Globus pallidus (tissue), 1 donor: ENCODE data around the gene ZNF891.

ENCODE experiments used
- DNase-seq: peaks from one replicate; pipeline ENCODE4 v3.0.0-alpha.2; 2015; ENCODE audit warnings: low spot score

The ZNF891 gene

GRCh38 chr12:133130038-133130807, at the start of gene ZNF891, which contains the start of gene ZNF10:
TSS of gene ZNF891 (minus strand) at chr12:133130274. CDS start at chr12:133121918, 8,356 bp downstream.
TSS of gene ZNF10 (plus strand) at chr12:133130627. CDS start at chr12:133144493, 13,866 bp downstream.
- peak; percentile 93 for DNase-seq

DNA sequence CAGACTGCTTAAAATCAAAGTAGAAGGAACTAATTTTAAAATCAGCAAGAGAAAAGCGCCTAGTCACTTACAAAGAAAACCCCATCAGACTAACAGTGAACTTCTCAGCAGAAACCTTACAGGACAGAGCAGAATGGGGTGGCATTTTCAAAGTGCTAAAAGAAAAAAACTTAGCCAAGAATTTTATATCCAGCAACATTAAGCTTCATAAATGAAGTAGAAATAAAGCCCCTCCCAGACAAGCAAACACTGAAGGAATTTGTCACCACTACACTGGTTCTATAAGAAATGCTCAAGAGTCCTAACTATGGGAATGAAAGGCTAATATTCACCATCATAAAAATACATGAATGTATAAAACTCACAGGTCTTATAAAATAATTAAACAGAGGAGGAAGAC, 44.8 kb upstream of the ZNF891 start:
- no peak for DNase-seq

DNA sequence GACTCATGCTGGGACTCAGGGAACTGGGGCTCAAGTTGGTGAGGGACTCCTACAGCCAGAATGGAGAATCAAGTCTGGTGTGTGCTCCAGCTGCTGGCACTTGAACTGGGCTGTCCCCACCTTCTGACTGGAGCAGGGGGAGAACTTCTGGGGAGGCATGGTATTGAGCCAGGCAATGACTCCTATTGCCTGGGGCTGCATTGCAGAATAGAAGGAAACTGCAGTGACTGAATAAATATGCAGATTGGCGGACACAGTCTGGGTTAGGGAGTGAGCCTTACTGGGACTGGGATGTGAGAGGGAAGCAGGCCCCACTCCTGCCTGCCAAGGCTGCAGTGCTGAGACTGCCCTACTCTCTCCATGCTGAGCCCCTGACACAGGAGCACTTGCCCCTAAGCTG, 42.4 kb upstream of the ZNF891 start:
- DNase-seq, result no peak

DNA sequence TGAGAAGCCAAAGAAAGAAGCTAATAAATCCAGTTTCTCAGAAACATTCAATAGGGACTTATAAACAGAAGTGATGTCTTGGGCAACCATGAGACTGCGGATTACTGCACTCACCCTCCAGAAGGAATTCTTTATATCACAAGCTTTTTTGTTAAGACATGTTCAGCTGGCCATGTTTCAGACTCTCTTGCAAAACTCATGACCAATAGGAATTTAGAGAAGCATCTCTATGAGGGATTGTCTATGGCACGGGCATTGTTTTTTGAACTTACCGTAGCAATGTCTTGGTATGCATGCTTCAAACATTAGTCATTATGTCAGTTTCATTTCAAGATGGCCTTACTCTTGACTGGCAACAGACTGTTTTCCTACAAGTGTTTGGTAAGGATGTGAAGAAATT, 35.7 kb upstream of the ZNF891 start:
- no peak for DNase-seq

DNA sequence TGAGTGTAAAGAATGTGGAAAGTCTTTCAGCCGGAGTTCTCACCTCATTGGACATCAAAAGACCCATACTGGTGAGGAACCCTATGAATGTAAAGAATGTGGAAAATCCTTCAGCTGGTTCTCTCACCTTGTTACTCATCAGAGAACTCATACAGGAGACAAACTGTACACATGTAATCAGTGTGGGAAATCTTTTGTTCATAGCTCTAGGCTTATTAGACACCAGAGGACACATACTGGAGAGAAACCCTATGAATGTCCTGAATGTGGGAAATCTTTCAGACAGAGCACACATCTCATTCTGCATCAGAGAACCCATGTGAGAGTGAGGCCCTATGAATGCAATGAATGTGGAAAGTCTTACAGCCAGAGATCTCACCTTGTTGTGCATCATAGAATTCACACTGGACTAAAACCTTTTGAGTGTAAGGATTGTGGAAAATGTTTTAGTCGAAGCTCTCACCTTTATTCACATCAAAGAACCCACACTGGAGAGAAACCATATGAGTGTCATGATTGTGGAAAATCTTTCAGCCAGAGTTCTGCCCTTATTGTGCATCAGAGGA, 26.1 kb upstream of the ZNF891 start:
- DNase-seq, result no peak

DNA sequence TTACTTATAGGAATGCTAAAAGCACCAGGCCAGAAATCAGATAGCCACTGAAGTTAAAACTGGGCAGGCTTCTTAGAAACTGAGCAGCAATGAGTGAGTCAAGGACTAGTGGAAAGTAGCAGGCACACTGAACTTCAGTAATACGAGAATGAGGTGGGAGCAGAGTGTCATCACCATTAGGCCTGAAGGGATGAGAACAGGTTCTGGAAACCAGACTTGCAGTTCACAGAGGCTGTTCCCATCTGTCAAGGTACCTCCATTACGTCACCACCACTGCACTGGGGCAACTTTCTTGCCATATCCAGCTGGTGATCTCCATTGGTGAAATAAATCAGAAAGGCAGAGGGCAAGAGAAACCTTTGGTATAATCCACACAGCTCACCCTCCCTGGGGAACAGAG, 15.9 kb upstream of the ZNF891 start:
- no peak for DNase-seq

DNA sequence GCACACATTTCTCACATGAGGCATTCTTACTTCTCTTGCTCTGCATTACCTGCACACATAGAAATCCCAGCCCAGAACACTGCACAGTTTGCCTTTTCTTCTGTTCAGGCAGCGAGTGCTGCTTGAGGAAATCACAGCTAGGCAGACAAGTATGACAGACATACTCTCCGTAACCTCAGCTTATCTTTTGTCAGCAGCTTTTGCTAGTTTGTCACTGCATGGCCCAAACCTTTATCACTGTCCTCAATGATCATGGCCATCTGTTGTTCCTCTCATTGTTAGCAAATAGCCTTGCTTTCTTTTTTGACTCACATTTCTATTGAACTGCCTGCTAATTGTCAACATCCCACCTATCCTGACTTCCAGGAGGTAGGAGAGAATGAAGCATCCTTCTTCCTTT, 5.7 kb upstream of the ZNF891 start:
- DNase-seq, result no peak

GRCh38 chr12:133130808-133131128, 694 bp upstream of the ZNF891 start:
- no peak for DNase-seq

- no peak for DNase-seq
Observed at GRCh38 chr12:133129368-133130037, 571 bp downstream of the ZNF891 start.

GRCh38 chr12:133124674-133125073, 5.4 kb downstream of the ZNF891 start:
- no peak for DNase-seq

GRCh38 chr12:133120385-133121191, 9.5 kb downstream of the ZNF891 start:
- no peak for DNase-seq

DNA sequence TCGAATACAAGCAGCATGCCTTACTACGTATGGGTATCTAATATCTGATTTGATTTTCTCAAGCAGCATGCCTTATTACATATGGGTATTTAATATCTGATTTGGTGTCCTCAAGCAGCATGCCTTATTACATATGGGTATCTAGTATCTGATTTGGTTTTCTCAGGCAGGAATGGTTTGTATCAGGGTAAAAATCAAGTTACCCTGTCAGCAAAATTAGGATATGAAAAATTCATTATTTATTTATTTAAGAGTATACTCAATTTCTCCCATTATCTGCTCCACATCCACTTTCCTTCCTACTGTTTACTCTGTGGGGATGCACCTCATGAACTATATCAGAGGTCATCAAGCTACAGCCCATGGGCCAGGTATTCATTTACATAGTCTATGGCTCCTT, 21.9 kb downstream of the ZNF891 start:
- DNase-seq, result no peak

GRCh38 chr12:133107121-133107520, 23.0 kb downstream of the ZNF891 start:
- no peak for DNase-seq

DNA sequence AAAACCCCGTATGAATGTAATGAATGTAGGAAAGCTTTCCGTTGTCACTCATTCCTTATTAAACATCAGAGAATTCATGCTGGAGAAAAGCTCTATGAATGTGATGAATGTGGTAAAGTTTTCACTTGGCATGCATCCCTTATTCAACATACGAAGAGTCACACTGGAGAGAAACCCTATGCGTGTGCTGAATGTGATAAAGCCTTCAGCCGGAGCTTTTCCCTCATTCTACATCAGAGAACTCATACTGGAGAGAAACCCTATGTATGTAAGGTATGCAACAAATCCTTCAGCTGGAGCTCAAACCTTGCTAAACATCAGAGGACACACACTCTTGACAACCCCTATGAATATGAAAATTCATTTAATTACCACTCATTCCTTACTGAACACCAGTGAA, 23.8 kb downstream of the ZNF891 start:
- no peak for DNase-seq

GRCh38 chr12:133105620-133106019, 24.5 kb downstream of the ZNF891 start:
- no peak for DNase-seq

DNA sequence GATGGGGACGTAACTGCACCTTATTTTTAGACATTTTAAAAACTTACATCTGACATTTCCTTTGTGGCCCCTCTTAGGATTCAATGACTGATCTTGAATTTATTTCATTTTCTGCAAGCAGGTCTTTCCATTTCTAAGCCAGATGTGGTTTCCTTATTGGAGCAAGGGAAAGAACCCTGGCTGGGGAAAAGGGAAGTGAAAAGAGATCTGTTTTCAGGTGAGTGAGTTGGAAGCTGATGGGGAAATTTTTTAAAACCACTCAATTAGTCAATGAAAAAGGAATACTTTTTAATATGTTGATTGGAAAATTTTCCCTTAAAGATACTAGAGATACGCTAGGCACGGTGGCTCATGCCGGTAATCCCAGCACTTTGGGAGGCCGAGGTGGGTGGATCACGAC, 46.7 kb downstream of the ZNF891 start:
- DNase-seq, result no peak

DNA sequence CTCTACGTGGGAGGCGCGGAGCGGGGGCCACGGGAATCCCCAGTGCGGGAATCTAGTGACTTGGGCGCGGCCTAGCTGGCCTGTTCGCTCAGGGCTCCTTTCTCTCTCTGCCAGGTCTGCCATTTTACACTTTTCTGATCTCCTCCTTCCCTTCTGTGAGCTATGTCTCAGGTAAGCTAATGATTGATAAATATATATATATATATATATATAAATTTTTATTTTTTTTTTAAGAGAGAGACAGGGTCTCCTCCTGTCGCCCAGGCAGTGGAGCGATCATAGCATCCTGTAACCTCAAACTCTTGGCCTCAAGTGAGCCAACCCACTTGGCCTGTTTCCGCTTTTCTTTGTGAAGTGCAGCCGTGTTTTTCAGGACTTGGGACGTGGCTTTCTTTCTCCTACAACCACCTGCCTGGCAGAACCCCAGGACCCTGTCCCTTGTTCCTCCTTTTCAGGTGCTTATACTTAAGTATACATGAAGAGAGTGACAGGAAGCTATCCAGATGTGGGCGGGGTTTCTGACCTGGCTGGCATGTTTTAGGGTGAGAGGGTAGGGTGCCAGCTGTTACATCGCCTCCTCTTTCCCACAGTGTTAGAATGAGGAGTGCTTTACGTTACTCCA, 48.8 kb downstream of the ZNF891 start:
- peak; percentile 18 for DNase-seq

DNA sequence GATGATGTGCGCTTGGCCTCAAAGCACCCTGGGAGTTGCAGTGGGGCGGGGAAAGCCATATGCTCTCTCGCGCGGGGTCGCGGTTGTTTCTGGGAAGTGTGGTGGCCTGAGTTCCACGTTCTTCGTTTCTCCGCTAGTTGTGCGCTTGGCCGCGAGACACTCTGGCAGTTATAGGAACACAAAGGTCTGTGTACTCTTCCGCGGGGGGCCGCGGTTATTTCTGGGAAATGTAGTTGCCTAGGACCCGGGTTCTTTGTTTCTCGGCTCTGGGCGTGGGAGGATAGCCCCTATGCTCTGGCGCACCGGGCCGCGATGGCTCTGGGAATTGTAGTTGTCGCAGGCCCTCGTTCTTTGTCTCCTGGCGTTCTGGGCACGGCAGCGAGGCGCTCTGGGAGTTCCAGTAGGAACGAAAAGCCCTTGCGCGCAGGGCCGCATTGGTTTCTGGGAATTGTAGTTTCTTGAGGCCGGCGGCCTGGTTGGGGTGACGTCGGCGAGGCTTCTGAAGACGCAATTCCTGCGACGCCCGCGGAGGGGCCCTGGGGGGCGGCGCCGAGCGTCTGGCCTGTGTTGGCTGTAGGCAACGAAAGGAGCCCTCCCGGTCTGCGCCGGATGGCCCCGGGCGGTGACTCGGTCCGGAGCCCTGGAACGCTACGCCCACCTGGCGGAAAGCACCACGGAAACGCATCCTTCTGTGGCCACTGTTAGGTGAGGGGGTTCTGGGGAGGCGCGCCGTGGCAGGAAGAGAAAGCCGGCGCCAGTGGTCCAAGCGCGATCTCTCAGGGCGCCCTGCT, 49.5 kb downstream of the ZNF891 start, which contains the start of gene ZNF140:
Gene ZNF140, plus strand, starts transcription at position 556 of the 791 bp plus-strand sequence. CDS start 398 bp downstream, outside the sequence.
- peak; percentile 98 for DNase-seq

DNA sequence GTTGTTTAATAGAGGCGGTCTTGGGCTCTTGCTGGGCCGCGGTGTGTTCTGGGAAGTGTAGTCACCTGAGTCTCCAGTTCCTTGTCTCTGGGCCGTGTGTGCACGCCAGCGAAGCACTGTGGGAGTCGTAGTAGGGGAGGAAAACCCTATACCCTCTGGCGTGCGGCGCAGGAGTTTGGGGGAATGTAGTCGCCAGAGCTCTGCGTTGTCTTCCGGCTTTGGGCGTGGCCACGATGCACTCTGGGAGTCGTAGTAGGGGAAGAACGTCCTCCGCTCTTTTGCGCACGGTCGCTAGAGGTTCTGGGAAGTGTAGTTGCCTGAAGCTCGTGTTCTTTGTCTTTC, 50.1 kb downstream of the ZNF891 start:
- peak; percentile 100 for DNase-seq

DNA sequence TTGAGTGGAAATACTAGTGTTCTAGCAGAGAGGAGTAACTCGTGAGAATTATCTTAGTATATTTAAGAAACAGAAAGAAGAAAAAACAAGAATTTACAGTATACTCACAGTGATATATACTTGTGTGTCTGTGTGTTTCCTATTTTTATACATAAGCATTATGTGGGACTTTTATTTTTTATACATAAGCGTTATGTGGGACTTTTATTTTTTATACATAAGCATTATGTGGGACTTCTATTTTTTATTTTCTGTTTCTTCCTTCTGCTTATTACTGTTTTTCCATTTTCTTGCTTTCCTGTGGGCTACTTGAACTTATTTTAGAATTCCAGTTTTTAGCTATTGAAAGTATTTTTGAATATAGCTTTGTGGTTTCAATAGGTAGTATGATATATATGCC, 56.2 kb downstream of the ZNF891 start:
- no peak for DNase-seq

DNA sequence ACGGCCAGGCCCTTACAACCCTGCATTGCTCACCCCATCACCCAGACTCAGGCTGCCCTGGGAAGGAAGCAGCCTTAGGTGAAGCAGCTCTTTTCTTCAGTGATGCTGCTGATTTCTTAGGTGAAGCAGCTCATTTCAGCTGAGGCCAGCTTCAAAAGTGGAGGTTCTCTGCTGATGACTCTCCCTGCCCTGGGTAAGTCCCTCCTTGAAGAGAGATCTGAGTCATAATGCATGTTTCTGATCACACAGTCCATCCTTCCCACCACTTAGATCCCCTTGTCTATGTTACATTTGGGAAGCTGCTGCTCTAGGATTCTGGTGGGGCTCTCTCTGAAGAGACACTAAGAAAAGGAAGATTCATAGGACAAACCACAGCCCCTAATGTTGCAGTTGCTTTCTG, 66.5 kb downstream of the ZNF891 start:
- DNase-seq, result no peak
